Measurements from ENCODE around the gene TFIP11. TPM values are rescaled to one million over a fixed set of nuclear protein-coding genes. Genes with fewer than 3 reads are reported as not detected.

Gene TFIP11
- total and polyA plus RNA-seq, 2 of the 13 experiments (the other 11 are each of a cell fraction or from before 2014, with no cell fraction given), result 15.4 to 22.8 TPM

DNA sequence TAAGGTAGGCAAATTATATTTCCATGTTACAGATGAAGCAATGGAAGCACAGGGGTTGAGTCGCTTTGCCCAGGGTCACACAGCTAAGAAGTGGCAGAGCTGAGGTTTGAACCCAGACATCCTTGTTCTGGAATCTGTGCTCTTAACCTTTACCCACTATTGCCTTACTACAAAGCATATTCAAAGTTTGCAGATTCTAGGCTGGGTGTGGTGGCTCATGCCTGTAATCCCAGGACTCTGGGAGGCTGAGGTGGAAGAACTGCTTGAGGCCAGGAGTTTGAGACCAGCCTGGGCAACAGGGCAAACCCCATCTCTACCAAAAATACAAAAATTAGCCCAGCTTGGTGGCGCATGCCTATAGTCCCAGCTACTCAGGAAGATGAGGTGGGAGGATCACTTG, 27.8 kb upstream of the TFIP11 start (continued):
- TF ChIP-seq MAZ (IDR thresholded peaks at IDR 0.05; ENCODE audit: borderline replicate concordance, low read depth, low read length) (no peak), MAZ (CRISPR knock-in tag; IDR thresholded peaks at IDR 0.05; ENCODE audit: low read depth) (no peak), ATF3 (CRISPR knock-in tag; IDR thresholded peaks at IDR 0.05) (no peak), SRSF4 (IDR thresholded peaks at IDR 0.05; ENCODE audit: low read depth, low read length, poor library complexity, severe bottlenecking) (no peak), HMGXB4 (CRISPR knock-in tag; IDR thresholded peaks at IDR 0.05; ENCODE audit: borderline replicate concordance in 1 of 2, low read depth in 1 of 2) (no peak)
- TF ChIP-seq, protein P1, sequence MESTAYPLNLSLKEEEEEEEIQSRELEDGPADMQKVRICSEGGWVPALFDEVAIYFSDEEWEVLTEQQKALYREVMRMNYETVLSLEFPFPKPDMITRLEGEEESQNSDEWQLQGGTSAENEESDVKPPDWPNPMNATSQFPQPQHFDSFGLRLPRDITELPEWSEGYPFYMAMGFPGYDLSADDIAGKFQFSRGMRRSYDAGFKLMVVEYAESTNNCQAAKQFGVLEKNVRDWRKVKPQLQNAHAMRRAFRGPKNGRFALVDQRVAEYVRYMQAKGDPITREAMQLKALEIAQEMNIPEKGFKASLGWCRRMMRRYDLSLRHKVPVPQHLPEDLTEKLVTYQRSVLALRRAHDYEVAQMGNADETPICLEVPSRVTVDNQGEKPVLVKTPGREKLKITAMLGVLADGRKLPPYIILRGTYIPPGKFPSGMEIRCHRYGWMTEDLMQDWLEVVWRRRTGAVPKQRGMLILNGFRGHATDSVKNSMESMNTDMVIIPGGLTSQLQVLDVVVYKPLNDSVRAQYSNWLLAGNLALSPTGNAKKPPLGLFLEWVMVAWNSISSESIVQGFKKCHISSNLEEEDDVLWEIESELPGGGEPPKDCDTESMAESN (CRISPR knock-in tag; conservative IDR thresholded peaks at IDR 0.05), result no peak

- WGBS (ENCODE audit: low lambda C conversion rate), result 100% methylated on average over 3 of the region's 3 CpGs
- ChIA-PET CTCF (ENCODE audit: low intra/inter-chr PET ratio, low total read pairs) (no interaction called here), POLR2A (no interaction called here)
- Histone ChIP-seq H3K9me3 (ENCODE audit: low read length) (no peaks in the 10 kb centered on the region), H3K27ac (ENCODE audit: extremely low read length, insufficient read depth, low read length) (no peak overlapping the region), H2AFZ (ENCODE audit: low read length) (no peak overlapping the region), H3K9ac (ENCODE audit: insufficient read depth, low read depth, low read length) (no peak overlapping the region), H3K4me2 (ENCODE audit: low read depth, low read length) (no peak overlapping the region), H4K20me1 (ENCODE audit: insufficient read depth, low read length) (no peaks in the 10 kb centered on the region), H3K36me3 (replicated peaks in 1 of 2; ENCODE audit: control insufficient read depth in 1 of 2, insufficient read depth in 2 of 2, low read length in 2 of 2) (peaks cover 3 to 14% of the 10 kb centered on the region in 2 experiments; a peak in 3 of 5 replicates), H3K4me1 (ENCODE audit: insufficient read depth, low read length) (no peaks in the 10 kb centered on the region), H3K79me2 (ENCODE audit: insufficient read depth, low read length) (no peaks in the 10 kb centered on the region), H3K27me3 (ENCODE audit: control insufficient read depth in 1 of 2, insufficient read depth in 2 of 2, low read length in 2 of 2) (no peaks in the 10 kb centered on the region), H3K4me3 (replicated peaks in 1 of 3; ENCODE audit: insufficient read depth in 1 of 3, low read depth in 2 of 3, low read length in 3 of 3) (no peak overlapping the region)
- BruUV-seq (replicated peaks), result no TSS peak
- DNase-seq (ENCODE audit: low spot score) (no peak), FAIRE-seq (no peak), ATAC-seq (no peak)
- intact Hi-C loops (cut with micrococcal nuclease; ENCODE audit: unreplicated experiment), result no loop called here
- in situ Hi-C loops (cut with HindIII; ENCODE audit: extremely low pct_ligation_motif_present, low pct_unique_long_range_greater_than_20kb), result no loop called here
- no peak for TF ChIP-seq ZNF17 (CRISPR knock-in tag; IDR thresholded peaks at IDR 0.05)
- no peak for TF ChIP-seq NCOA1 (CRISPR knock-in tag; IDR thresholded peaks at IDR 0.05)
- no peak for TF ChIP-seq ZNF382 (CRISPR knock-in tag; IDR thresholded peaks at IDR 0.05; ENCODE audit: borderline replicate concordance)
- no peak for TF ChIP-seq ZNF724P (CRISPR knock-in tag; IDR thresholded peaks at IDR 0.05; ENCODE audit: borderline replicate concordance)
- TF ChIP-seq BRD4 (CRISPR knock-in tag; IDR thresholded peaks at IDR 0.05), result no peak
- no peak for TF ChIP-seq ZNF317 (CRISPR knock-in tag; IDR thresholded peaks at IDR 0.05)
- TF ChIP-seq, protein P2, sequence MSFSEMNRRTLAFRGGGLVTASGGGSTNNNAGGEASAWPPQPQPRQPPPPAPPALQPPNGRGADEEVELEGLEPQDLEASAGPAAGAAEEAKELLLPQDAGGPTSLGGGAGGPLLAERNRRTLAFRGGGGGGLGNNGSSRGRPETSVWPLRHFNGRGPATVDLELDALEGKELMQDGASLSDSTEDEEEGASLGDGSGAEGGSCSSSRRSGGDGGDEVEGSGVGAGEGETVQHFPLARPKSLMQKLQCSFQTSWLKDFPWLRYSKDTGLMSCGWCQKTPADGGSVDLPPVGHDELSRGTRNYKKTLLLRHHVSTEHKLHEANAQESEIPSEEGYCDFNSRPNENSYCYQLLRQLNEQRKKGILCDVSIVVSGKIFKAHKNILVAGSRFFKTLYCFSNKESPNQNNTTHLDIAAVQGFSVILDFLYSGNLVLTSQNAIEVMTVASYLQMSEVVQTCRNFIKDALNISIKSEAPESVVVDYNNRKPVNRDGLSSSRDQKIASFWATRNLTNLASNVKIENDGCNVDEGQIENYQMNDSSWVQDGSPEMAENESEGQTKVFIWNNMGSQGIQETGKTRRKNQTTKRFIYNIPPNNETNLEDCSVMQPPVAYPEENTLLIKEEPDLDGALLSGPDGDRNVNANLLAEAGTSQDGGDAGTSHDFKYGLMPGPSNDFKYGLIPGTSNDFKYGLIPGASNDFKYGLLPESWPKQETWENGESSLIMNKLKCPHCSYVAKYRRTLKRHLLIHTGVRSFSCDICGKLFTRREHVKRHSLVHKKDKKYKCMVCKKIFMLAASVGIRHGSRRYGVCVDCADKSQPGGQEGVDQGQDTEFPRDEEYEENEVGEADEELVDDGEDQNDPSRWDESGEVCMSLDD (CRISPR knock-in tag; IDR thresholded peaks at IDR 0.05; ENCODE audit: borderline replicate concordance), result no peak
- no peak for TF ChIP-seq GABPA (IDR thresholded peaks at IDR 0.05; ENCODE audit: low read depth, low read length)
- no peak for TF ChIP-seq GABPA (CRISPR knock-in tag; IDR thresholded peaks at IDR 0.05; ENCODE audit: low read depth)
- no peak for TF ChIP-seq SUZ12 (IDR thresholded peaks at IDR 0.05; ENCODE audit: low read depth, low read length)
Measured at GRCh38 chr22:26536762-26537134, 24.5 kb upstream of the TFIP11 start.

Data from HepG2 (cell line).